Germinal center (tissue), 1 donor: ENCODE measurements around the gene SHFL.
A peak's percentile ranks its signal among the peaks of the same experiment; 100 is the strongest.

Experiments used
- DNase-seq: peaks from one replicate; pipeline ENCODE4 v3.0.0; 2012; ENCODE audit warnings: mixed read lengths, low spot score

SHFL gene

GRCh38 chr19:10109528-10109927 lies 23.4 kb downstream of the SHFL start:
- no peak for DNase-seq

GRCh38 chr19:10110076-10110971 lies 24.2 kb downstream of the SHFL start:
- DNase-seq: no peak

GRCh38 chr19:10110972-10111317 lies 24.8 kb downstream of the SHFL start:
- no peak for DNase-seq

DNA sequence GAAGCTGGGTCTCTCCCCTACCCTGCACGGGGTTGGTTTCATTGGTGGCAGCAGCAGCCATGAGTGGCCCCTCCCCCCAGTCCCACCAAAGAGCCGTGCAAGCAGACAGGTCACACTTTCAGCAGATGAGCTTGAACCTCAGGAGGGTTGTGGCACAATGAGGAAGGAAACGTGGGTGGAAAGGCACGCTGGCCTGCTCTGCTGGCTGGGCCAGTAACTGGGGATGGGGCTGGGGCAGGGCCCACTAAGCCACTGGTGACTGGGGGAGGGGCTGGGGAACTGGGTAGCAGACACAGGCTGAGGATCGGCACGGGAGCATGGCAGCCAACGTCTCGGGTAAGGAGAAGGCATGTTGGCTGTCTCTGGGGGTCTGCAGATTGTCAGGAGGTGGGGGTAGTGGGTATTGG lies 25.3 kb downstream of the SHFL start, which contains the start of gene P2RY11:
TSS of gene P2RY11 (plus strand) at position 289 of the 407 bp plus-strand sequence. CDS start at position 318, 29 bp downstream.
- DNase-seq: peak; percentile 30

GRCh38 chr19:10112037-10112761 lies 26.1 kb downstream of the SHFL start:
- DNase-seq: no peak

DNA sequence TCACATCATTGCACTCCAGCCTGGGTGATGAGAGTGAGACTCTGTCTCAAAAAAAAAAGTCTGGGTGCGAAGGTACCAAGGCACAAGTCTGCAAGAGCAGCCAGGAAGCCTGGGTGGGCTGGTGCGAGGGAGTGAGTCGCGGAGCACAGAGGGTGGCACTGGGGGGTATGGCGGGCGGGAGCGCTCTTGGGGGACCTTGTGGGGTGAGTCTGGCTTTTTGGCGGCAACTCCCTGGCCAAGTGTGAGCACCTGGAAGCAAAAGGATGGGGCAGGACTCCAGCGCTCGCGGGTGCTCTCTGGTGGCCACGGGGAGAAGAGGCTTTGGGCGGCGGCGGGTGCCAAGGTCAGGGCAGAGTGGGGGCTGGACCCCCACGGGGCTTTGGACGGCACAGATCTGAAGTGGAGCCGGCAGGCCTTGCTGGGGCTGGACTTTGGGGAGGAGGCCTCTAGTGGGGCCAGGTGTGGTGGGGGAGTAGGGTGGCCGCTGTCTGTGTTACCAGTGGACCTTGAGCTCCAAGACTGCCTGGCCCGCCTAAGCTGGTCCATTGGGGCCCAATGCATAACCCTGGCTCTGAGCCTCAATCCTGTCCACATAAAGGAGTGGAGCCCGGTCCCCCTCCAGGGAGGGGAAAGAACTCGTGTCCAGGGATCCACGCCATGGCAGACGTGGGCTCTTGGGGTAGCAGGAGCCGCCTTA lies 26.9 kb downstream of the SHFL start:
- peak; percentile 47 for DNase-seq

GRCh38 chr19:10113592-10113963 lies 27.5 kb downstream of the SHFL start:
- DNase-seq: no peak

DNA sequence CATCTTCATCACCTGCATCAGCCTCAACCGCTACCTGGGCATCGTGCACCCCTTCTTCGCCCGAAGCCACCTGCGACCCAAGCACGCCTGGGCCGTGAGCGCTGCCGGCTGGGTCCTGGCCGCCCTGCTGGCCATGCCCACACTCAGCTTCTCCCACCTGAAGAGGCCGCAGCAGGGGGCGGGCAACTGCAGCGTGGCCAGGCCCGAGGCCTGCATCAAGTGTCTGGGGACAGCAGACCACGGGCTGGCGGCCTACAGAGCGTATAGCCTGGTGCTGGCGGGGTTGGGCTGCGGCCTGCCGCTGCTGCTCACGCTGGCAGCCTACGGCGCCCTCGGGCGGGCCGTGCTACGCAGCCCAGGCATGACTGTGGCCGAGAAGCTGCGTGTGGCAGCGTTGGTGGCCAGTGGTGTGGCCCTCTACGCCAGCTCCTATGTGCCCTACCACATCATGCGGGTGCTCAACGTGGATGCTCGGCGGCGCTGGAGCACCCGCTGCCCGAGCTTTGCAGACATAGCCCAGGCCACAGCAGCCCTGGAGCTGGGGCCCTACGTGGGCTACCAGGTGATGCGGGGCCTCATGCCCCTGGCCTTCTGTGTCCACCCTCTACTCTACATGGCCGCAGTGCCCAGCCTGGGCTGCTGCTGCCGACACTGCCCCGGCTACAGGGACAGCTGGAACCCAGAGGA lies 28.0 kb downstream of the SHFL start:
- no peak for DNase-seq

- no peak for DNase-seq
Measured at GRCh38 chr19:10114651-10115391, 28.7 kb downstream of the SHFL start.

DNA sequence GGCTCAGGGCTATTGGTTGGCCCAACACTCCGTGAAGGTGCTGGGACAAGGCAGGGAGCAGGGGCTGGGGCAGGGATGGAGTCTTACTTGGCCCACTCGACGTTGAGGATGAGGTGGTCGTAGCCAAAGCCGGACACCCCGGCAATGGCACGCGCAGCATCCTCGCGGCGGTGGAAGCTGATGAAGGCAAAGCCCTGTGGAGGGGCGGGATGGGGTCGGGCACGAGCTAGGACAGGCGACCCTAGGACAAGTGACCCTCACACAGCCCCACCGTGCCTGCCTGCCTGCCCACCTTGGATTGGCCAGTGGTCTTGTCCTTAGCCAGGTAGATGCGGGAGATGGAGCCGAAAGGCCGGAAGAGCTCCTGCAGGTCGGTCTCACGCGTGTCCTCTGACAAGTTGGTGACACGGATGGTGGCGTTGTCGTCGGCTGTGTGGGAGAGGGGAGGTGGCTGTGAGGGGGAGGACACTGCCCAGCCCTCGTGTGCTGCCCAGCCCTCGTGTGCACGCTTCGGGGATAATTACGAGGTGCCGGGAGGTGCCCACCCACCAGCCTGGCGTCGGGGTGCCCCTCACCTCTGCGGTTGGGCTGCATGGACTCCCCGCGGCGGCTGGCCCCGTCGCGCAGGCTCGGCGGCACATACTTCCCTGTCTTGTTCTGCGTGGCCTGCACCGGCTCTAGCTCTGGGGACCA lies 29.4 kb downstream of the SHFL start:
- DNase-seq: no peak

GRCh38 chr19:10116085-10116865 lies 30.2 kb downstream of the SHFL start:
- DNase-seq: no peak

DNA sequence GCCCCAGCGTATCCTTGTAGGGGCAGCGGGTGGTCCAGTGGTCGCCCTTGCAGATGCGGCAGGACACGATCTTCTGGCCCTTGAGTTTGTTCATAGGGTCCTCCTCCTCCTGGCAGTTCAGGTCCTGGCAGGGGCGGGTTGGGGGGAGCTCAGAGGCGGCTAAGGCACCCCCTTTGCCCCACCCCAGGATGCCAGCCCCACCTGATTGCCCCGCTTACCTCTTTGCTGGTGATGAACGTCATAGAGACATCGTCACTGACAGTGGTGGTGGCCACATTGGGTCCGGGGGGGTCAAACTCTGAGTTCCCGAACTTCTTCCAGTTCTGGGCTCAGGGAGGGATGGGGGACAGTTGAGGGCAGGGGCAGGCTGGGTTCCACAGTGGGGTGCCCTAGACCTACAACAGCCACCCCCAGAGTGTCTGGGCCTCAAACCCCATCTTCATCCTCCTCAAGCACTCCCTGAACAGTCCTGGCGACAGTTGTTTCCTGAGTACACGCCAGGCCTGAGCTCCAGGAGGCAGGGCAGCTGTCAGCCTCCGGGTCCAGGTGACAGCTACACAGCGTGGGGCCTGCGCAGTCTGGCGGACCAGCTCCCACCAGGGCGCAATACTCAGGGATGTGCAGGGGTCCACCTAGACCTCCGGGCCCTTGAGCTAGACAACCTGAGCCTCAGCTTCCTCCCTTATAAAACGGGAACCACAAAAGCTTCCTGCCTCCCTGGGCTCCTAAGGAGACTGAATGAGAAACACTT lies 30.9 kb downstream of the SHFL start:
- DNase-seq: no peak

- DNase-seq: no peak
Measured at GRCh38 chr19:10118960-10119359, 32.8 kb downstream of the SHFL start.

DNA sequence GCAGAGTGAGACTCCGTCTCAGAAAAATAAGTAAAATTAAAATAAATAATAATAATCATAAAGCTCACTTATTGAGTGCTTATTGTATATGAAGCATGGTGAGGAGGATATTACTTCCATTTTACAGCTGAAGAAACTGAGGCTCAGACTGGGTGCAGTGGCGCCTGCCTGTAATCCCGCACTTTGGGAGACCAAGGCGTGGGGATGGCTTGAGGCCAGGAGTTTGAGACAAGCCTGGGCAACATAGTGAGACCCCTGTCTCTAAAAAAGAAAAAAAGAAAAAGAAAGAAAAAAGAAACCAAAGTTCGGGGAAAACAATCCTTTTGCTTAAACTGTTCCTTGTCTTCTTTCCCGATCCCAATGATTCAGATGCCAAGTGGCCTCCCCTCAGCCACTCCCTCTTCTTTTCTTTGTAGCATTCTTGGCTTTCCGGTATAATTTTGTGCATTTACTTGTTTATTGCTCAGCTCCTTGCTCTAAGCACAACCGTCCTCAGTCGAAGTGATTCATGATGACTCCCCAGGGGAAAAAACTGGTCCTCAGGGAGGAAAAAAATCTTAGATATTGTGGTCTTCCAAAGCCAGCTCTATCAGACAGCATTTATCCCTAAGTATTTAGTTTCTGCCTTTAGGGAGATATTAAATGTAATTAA lies 34.5 kb downstream of the SHFL start:
- DNase-seq: no peak

DNA sequence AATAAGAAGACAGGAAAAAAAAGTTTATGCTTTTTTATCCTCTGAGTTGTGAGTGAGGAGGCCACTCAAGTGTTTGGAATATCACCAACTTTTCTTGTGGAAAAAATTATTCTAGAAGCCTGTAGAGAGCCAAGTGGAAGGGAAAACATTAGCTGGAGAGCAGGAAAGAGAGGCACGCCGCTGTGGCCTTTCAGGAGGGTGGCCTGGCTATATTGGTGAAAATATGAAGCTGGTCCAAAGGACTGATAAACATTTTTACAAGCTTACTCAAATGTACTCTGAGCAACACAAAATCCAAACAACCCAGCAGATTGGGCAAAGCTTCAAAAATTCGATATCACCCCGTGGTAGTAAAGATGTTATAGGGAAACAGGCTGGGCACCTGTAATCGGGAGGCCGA lies 35.9 kb downstream of the SHFL start:
- DNase-seq: no peak

DNA sequence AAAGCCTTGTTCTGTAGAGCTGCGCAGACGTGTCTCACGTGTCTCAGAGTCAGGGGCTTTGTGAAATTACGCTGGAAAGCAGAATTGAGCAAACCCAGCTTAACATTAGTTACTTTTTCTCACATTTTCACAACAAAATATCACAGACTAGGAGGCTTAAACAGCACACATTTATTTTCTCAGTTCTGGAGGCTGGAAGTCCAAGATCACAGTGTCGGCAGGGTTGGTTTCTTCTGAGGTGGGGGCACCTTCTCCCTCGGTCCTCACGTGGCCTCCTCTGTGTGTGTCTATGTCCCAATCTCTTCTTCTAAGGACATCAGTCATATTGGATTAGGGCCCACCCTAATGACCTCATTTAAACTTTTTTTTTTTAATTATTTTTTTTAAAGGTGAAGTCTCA lies 38.3 kb downstream of the SHFL start:
- DNase-seq: no peak

GRCh38 chr19:10126213-10126639 lies 40.1 kb downstream of the SHFL start:
- no peak for DNase-seq

DNA sequence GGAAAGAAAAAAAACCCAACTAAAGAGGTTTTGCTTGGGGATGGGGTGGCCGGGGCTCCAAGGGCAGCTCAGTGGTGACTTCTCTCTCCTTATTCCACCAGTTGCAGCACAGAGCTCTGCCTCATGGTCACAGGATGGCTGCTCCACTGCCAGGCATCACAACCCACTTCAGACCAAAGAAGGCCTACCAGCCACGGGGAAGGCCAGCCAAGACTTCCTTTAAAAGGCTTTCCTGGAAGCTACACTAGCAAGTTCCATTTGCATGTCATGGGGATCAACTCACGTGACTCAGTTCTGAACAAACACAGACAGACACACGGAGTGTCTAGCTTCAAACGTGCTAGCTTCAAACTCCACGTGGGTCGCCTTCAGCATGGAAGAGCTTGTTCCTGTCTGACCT lies 46.8 kb downstream of the SHFL start:
- no peak for DNase-seq

DNA sequence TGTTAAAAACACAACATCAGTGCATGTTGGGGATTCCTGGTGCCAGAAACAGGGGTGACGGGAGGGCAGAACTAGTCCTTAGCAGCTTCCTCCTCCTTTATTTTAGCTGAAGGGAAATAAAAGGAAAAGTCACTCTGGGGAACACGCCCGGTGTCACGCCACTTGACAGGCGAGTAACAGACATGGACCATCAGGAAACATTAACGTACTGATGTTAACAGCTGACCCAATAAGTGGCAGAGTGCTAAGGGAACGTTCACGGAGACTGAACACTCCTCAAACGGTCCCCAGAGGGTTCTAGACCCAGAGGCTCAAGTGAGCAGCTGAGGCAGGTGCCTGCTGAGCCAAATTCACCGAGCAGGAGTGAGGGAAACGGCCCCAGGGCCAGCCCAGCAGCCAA lies 47.5 kb downstream of the SHFL start:
- DNase-seq: no peak
